ENCODE data around the gene ADRA2C. TPM values are rescaled to one million over a fixed set of nuclear protein-coding genes. Genes with fewer than 3 reads are reported as not detected.

The ADRA2C gene
- total RNA-seq, 1 experiment from 2014 or later: 2.4 TPM

DNA sequence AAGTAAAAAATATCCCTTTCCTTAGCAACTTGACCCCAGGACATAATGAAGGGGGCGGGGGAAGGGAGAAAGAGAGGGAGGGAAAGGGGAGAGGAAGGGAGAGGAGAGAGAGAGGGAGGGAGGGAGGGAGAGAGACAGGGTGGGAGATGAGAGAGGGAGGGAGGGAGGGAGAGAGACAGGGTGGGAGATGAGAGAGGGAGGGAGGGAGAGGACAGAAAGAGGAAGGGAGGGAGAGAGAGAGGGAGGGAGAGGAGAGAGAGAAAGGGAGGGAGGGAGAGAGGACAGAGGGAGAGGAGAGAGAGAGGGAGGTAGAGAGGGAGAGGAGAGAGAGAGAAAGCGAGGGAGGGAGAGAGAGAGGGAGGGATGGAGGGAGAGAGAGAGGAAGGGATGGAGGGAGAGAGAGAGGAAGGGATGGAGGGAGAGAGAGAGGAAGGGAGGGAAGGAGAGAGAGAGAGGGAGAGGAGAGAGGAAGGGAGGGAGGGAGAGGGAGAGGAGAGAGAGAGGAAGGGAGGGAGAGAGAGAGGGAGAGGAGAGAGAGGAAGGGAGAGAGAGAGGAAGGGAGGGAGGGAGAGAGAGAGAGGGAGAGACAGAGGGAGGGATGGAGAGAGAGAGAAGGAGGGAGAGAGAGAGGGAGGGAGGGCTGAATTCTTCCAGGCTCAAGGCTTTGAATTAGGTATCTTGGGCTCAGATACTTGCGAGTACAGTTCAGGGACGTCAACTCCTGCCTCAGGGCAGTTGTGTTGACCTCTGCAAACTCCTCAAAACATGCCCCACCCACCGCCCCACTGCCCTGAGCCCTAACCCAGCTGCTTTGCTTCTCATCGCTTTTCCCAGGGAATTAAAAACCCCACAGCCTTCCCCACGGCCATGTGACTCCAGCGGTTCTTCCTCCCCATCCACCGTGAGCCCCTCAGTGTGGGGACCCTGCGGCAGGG is 40.0 kb upstream of the ADRA2C start:
- BruUV-seq (replicated peaks): no TSS peak
- H3K4me3 Mint-ChIP-seq (ENCODE audit: low read depth, unreplicated experiment): no peak overlapping the region
- no peak for DNase-seq
- H3K27ac Mint-ChIP-seq (ENCODE audit: unreplicated experiment): no peak overlapping the region
- H3K27me3 Mint-ChIP-seq (ENCODE audit: unreplicated experiment): peaks cover 49% of the 10 kb centered on the region
- intact Hi-C loops (cut with micrococcal nuclease; ENCODE audit: unreplicated experiment): no loop called here
- no peaks in the 10 kb centered on the region for H3K4me1 Mint-ChIP-seq (ENCODE audit: low read depth, unreplicated experiment)
- CTCF ChIA-PET: no interaction called here
- no peaks in the 10 kb centered on the region for H3K9me3 Mint-ChIP-seq (ENCODE audit: low read depth, unreplicated experiment)
- no peaks in the 10 kb centered on the region for H3K36me3 Mint-ChIP-seq (ENCODE audit: insufficient read depth, unreplicated experiment)
- TF ChIP-seq, protein P1, sequence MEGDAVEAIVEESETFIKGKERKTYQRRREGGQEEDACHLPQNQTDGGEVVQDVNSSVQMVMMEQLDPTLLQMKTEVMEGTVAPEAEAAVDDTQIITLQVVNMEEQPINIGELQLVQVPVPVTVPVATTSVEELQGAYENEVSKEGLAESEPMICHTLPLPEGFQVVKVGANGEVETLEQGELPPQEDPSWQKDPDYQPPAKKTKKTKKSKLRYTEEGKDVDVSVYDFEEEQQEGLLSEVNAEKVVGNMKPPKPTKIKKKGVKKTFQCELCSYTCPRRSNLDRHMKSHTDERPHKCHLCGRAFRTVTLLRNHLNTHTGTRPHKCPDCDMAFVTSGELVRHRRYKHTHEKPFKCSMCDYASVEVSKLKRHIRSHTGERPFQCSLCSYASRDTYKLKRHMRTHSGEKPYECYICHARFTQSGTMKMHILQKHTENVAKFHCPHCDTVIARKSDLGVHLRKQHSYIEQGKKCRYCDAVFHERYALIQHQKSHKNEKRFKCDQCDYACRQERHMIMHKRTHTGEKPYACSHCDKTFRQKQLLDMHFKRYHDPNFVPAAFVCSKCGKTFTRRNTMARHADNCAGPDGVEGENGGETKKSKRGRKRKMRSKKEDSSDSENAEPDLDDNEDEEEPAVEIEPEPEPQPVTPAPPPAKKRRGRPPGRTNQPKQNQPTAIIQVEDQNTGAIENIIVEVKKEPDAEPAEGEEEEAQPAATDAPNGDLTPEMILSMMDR (IDR thresholded peaks at IDR 0.05; ENCODE audit: unreplicated experiment): no peak

GRCh38 chr4:3727847-3728469 is 38.2 kb upstream of the ADRA2C start:
- BruUV-seq (replicated peaks): no TSS peak
- no peak for DNase-seq
- Mint-ChIP-seq H3K36me3 (ENCODE audit: insufficient read depth, unreplicated experiment) (no peaks in the 10 kb centered on the region), H3K27me3 (ENCODE audit: unreplicated experiment) (peaks cover 40% of the 10 kb centered on the region), H3K4me3 (ENCODE audit: low read depth, unreplicated experiment) (no peak overlapping the region), H3K4me1 (ENCODE audit: low read depth, unreplicated experiment) (no peaks in the 10 kb centered on the region), H3K27ac (ENCODE audit: unreplicated experiment) (no peak overlapping the region), H3K9me3 (ENCODE audit: low read depth, unreplicated experiment) (no peaks in the 10 kb centered on the region)
- TF ChIP-seq, protein P1 (IDR thresholded peaks at IDR 0.05; ENCODE audit: unreplicated experiment): no peak
- CTCF ChIA-PET: no interaction called here
- intact Hi-C loops (cut with micrococcal nuclease; ENCODE audit: unreplicated experiment): no loop called here

GRCh38 chr4:3729188-3729881 is 36.9 kb upstream of the ADRA2C start:
- Mint-ChIP-seq H3K27ac (ENCODE audit: unreplicated experiment) (no peak overlapping the region), H3K4me1 (ENCODE audit: low read depth, unreplicated experiment) (no peaks in the 10 kb centered on the region), H3K27me3 (ENCODE audit: unreplicated experiment) (peaks cover 47% of the 10 kb centered on the region), H3K4me3 (ENCODE audit: low read depth, unreplicated experiment) (no peak overlapping the region), H3K9me3 (ENCODE audit: low read depth, unreplicated experiment) (no peaks in the 10 kb centered on the region), H3K36me3 (ENCODE audit: insufficient read depth, unreplicated experiment) (no peaks in the 10 kb centered on the region)
- DNase-seq: no peak
- intact Hi-C loops (cut with micrococcal nuclease; ENCODE audit: unreplicated experiment): no loop called here
- CTCF ChIA-PET: no interaction called here
- TF ChIP-seq, protein P1 (IDR thresholded peaks at IDR 0.05; ENCODE audit: unreplicated experiment): no peak
- BruUV-seq (replicated peaks): no TSS peak

DNA sequence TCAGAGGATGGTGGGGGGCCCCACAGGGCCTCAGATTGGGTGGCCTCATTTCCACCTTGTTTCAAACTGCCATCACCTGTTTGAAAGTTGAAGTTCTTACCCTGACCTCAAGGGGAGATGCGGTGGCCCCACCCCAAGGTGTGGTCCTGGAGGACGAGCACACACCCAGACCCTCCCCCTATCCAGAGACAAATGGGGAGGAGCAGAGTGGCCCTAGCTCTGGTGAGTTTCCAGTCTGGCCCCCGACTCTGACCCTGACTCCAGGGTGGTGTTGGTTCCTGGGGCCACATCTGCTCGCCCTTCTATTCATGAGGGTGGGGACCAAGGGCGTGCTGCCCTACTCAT is 36.3 kb upstream of the ADRA2C start:
- no peak overlapping the region for H3K27ac Mint-ChIP-seq (ENCODE audit: unreplicated experiment)
- TF ChIP-seq, protein P1 (IDR thresholded peaks at IDR 0.05; ENCODE audit: unreplicated experiment): no peak
- H3K36me3 Mint-ChIP-seq (ENCODE audit: insufficient read depth, unreplicated experiment): no peaks in the 10 kb centered on the region
- CTCF ChIA-PET: no interaction called here
- no peaks in the 10 kb centered on the region for H3K4me1 Mint-ChIP-seq (ENCODE audit: low read depth, unreplicated experiment)
- BruUV-seq (replicated peaks): no TSS peak
- H3K4me3 Mint-ChIP-seq (ENCODE audit: low read depth, unreplicated experiment): no peak overlapping the region
- intact Hi-C loops (cut with micrococcal nuclease; ENCODE audit: unreplicated experiment): no loop called here
- DNase-seq: no peak
- H3K9me3 Mint-ChIP-seq (ENCODE audit: low read depth, unreplicated experiment): no peaks in the 10 kb centered on the region
- H3K27me3 Mint-ChIP-seq (ENCODE audit: unreplicated experiment): peaks cover 47% of the 10 kb centered on the region

Measured in Calu3 (cell line).